ENCODE results near the gene FGF4.

The FGF4 gene

DNA sequence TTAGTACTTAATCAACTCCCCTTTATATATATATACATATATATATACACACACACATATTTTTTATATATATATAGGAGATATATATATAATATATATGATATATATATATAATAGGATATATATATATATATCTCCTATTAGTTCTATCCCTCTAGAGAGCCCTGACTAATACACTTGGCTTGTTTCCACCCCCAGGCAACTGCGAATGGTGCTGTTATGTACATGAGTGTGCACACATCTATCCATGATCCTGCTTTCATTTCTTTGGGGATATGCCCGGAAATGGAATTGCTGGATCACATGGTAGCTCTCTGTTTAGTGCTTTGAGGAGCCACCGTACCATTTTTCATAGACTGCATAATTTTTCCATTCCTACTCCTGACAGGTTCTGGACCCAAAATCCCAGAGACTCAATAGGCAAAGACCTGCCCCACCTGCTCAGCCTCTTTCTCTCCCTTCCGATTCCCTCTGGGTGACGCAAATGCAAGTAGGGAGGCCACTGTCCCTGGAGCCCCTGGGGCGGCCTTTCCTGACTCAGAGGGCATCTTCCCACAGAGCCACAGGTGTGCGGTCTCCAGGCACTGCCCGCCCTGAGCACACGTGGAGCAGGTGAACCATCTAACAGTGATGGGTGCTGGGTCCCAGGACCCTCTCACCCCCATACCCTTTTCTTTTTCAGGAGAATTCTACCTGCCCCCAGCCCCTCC lies 32.1 kb upstream of the FGF4 start:
- no peak for DNase-seq (ENCODE audit: low read depth)

DNA sequence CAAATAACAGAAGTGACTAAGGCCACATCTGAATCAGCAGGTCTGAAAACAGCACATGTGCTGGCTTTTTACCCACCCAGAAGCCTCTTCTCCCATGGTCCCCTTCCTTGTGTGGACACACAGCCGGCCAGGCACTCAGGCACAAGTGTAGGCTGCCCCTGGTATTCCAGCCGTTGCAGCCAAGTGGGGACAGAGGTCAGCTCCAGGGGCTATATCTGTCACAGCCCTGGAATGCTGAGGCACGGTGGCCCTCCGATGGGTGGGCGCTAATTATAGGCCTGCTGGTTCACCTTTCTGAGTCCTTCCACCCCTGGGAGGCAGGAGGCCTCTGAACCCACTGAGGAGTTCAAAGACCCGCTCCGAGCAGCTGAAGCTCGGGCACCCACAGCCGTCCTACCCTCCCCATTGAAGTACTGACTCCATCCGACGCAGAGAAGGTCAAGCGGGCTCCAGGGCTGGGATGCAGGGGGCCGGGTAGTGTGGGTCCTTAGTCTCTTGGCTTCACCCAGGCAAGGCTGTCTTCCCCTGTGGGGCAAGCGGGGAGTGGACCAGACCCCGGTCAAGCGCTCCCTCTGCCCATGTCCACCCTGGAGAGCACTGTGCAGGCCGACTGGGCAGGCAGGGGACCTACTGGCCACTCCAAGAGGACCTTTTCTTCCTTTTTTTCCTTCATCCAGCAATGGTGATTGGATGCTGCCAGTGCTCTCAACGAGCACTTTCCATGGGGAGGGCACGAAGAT lies 29.8 kb upstream of the FGF4 start:
- DNase-seq (ENCODE audit: low read depth), result no peak

DNA sequence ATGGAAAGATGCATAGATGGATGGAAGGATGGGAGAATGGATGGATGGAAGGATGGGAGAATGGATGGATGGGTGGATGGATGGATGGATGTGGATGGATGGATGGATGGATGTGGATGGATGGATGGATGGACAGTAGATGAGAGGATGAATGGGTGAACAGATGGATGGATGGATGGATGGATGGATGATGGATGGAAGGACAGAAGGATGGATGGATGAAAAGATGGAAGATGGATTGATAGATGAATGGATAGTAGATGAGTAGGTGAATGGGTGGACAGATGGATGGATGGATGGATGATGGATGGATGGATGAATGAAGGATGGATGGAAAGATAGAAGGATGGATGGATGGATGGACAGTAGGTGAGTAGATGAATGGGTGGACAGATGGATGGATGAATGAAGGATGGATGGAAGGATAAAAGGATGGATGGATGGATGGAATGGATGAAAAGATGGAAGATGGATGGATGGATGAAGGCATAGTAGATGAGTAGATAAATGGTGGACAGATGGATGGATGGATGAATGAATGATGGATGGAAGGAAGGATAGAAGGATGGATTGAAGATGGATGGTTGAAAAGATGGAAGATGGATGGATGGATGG lies 28.6 kb upstream of the FGF4 start:
- DNase-seq (ENCODE audit: low read depth), result no peak

DNA sequence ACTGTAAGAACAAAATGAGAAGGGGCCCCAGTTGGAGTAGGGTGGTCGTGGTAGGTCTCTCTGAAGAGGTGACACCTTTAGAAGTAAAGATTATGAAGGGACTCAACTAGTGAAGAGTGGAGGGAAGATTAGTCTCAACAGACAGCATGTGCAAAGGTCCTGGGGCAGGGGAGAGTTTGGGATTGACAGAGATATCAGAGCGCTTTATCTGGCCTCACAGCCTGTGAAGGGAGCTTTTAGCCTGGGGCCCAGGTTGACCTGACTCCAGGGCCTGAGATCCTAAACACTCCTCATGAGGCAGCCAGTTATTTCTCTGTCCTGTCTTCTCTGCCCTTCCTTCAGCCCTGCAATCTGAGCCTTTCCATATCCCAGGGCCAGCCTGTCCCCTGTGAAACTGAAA lies 27.9 kb upstream of the FGF4 start:
- DNase-seq (ENCODE audit: low read depth), result no peak

DNA sequence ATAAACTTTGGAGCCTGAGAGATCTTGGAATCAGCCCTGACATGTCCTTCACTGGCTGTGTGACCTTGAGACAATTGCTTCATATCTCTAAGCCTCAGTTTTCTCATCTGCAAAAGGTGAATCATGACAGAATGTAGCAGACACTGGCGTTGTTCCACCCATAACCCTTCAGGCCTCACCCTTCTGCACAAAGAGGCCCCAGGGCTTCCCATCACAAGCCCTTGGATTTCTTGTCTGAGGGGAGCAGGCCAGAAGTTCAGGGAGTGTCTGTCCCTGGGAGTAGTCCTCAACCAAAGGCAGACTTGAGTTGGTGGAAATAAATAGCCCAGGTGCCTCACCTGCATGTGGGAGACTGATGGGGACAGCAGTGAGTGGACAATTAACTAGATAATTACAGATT lies 27.4 kb upstream of the FGF4 start:
- no peak for DNase-seq (ENCODE audit: low read depth)

DNA sequence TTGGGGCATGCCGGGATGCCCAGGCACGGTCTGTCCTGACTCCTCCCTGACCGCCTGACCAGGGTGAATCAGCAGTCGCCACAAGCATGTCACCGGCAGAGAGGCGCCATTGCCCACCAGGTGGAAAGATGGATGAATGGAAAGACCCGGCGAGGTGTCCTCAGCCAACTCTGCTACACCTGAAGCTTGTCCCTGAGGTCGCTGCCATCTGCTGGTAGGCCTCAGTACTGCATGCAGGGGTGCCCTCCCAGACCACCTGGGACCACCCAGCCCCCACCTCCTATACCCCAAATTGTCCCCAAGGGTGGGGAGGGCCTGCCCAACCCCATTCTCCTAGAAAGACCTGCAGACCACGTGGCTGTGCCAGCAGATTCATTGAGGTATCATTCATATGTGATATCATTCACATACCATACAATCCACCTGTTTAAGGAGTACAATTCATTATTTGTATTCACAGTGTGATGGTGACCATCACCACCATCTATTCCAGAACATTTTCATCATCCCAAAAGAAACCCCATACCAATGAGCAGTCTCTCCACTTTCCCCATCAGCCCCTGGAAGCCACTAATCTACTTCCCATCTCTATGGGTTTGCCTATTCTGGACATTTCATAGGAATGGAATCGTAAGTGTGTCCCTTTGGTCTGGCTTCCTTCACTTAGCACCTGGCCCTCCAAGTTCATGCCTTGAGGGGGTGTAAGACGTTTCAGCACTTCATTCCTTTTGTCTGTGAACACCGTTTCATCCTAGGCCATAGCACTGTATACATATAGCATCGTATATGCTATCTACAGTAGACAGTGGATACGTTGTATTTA lies 26.6 kb upstream of the FGF4 start:
- no peak for DNase-seq (ENCODE audit: low read depth)

DNA sequence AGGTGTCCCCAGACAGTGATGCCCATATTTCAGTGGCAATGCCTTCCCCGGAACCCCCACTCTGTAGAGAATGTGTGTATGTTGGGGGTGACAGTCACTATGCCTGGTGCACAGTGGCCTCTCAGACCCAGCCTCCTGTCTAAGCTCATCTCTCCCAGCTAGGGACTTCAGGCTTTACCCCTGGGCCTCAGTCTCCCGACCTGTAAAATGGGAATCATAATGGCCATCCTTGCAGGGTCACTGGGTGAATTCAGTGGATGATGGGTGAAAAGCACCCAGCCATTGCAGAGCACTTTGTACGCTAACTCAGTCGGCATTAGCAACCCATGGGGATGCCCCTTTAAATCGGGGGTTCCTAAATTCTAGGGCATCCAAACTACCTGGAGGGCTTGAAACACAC lies 25.1 kb upstream of the FGF4 start:
- DNase-seq (ENCODE audit: low read depth), result no peak

DNA sequence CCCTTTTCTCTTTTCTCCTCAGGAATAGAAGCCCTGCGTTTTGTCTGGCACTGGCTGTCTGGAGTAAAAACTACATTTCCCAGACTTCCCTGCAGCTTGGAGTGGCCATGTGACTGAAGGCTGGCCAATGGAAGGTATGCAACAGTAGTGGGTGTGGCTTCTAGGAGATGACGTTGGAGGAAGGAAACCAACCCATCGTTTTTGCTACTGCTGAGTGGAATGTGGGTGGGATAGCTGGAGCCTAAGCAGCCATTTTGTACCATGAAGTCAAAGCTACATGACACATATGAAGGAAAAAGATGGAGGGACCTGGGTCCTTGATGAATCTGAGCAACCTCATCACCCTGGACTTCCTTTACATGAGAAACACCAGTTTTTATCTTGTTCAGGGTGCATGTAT lies 24.4 kb upstream of the FGF4 start:
- DNase-seq (ENCODE audit: low read depth), result no peak

DNA sequence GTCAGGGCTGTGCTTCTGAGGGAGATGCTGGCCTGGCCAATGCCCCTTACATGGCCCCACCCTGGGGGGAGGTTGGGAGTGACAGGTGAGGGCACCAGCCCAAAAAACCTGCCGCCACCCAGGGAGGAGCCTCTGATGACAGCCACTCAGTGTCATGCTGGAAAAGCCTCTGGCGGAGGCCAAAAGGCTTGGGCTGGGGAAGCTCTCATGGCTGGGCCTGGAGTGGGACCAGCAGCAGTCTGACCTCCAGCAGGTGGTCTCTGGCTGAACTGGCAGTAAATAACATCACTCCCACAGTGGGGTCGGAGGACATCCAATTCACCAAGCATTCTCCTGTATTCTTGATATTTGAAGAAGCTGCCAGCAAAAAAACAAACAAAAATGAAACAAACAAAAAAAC lies 24.0 kb upstream of the FGF4 start:
- DNase-seq (ENCODE audit: low read depth), result no peak

DNA sequence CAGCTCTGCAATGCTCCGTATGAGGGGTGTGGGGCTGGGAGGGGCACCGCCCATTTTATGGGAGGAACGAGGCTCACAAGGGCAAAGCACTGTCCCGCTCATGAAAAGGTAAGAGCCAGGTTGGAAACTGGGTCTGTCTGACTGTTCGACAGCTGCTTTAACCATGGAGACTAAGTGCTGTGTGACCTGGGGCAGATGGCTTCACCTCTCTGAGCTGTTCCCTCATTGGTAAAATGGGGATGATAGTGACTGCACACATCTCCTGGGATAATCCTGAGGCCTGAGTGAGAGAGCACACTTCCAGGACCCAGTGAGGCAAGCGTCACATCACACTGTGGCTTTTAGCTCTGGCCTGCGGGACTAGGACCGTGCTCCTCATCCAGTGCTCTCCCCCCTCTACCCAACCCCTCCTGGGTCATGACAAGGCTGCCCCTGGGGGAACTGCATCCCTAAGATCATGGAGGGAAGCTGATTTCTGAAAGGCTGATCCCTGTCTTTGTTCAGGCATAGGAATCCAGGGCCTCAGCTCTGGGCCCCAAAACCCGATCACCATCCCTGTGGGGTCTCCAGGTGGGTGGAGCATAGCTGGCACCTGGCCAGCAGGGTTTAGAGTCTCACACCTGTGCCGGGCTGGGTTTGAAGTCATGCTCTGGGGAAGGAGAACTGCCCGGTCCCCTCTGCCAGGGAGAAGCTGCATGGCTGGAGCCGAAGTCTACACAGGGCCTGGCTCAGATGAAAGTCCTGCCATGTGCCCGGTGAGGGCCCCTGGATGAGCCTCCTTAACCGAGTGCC lies 22.8 kb upstream of the FGF4 start:
- DNase-seq (ENCODE audit: low read depth), result no peak

DNA sequence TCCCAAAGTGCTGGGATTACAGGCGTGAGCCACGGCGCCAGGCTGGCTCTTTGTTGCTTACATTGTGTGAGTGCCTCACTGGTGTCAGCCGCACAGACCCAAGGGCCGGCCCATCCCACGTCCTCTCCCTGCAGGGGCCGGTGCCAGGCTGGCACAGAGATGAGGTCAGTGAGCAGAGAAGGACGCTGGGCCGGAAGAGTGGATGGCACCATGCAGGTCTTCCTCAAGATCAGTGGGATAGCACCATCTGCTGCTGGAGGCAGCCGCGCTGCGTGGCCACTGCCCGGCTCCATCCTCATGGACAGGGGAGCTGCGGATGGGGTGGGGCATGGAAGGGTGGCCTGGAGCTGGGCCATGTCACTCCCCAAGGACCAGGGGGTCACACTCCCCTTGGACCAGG lies 22.0 kb upstream of the FGF4 start:
- no peak for DNase-seq (ENCODE audit: low read depth)

DNA sequence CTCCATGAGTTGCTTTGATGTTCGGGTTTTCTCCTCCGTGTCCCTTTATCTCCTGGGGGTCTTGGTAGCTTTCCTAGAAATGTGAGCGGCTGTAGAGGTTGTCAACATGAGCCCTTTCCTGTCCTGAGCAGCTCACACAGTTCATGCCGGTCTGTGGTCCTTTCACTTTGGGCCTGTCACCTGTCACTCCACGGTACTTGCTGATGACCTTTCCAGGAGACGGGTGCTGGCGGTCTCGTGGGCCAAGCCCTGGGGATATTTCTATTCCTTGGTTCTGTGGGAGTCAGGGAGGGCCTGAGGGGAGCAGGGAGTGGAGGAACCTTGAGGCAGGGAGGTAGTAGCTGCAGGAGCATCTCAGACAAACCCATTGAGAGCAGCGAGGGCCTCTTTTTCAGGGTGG lies 20.9 kb upstream of the FGF4 start:
- DNase-seq (ENCODE audit: low read depth), result no peak

DNA sequence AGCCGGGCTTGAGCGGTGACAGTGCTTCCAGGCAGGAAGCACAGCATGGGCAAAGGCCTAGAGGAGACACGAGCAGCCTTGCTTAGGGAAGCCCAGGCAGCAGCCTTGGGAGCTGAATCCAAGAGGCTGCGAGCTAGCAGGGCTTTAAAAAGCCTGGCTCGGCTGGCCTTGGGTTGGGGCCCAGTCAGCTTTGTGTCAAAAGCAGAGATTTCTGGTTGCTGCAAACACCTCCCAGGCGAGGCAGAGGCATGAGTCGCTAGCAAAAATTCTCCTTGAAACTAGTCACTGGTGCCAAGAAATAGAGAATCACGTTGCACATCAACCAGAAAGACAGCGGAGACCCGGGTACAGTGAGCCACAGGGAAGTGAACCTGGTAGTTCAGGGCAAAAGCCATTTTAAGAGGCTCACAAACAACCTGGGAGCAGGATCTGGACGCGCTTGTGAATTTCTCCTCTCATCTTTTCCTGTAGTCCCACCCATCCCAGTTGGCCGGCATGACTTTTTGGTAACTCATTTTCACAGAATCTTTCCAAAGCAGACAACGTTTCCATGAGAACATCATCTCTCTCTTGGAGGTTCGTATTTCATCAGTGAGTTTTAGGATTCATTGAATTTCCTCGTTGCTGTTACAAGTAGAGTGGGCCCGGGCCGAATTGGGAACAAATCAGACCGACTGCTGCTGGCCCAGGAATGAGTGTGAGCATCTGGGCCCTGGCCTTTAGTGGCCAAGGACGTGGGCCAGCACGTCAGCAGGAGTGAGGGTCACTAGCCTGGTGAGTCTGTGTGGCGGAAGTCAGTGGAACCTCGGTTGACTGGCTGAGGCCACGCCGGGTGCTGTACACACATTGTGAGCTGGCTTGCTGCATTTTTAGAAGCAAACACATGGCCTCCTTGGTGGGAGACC lies 16.4 kb upstream of the FGF4 start:
- peak; percentile 33 for DNase-seq (ENCODE audit: low read depth)

DNA sequence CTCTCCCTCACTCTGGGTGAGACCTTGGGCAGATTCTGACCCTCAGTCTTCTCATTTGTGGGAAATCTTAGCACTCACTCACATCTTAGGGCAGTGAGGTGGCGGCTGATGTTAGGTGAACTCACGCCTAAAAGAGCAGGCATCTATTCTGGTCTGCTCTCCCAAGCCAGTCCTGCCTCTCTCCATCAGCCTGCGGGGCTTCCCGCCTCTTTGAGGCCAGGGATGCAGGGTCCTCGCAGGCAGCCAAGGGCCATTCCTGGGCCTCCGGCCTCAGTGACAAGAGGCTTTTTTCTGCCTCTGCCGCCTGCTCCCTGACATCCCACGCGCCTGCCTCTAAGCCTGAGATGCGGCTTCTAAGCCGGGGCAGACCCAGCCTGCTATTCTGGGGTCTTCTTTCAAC lies 13.8 kb upstream of the FGF4 start:
- no peak for DNase-seq (ENCODE audit: low read depth)

DNA sequence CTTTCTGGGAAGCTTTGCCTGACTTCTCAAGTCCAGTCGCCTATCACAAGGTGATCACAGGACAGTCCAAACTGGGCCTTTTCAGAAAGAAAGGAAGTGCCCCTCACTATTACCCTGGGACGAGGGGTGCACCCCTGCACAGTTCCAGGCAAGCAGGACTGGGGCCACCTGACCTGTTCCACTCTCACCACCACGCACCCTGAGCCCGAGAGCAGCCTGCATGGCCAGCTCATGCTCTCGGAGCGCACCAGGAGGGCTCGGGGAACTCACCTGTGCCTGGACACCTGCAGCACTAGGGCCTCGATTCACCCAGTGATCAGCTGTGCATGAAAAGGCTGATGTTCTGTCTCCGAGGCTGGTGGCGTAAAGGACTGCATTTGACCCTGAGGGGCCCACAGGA lies 12.8 kb upstream of the FGF4 start:
- no peak for DNase-seq (ENCODE audit: low read depth)

DNA sequence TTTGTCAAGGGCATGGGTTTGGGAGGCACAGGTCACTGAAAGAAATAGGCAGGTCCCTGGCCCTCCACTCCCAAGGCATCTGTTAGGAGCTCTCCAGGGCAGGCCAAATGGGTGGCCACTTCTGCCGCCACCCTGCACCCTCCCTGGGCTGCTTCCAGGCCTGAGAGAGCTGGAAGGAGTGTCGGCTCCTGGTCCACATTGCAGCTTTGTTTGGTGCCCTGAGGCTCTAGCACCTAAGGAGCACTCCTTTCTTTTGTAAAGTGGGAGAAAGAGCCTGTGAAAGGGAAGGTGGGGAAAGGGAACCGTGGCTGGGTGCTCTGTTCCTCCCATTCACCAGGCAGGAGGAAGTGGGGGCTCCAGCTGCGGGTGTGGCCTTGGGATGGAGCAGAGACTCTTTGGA lies 12.3 kb upstream of the FGF4 start:
- DNase-seq (ENCODE audit: low read depth), result no peak

DNA sequence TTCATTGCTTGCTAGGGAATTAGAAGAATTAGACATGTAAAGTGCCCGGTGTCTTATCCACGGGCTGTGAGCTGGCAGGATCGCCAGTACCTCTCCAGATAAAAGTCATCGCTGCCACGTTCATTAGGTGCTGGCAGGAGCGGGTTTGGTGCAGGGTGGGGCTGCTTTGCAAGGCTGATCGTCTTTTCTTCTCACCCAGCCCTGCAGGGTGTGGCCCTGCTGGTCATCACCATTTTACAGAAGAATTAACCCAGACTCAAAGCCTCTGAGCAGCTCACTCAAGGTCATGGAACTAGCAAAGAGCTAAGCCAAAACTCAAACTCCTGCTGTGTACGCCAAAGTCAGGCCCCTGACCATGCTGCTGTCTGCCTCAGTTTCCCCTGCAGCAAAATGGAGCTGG lies 6.1 kb upstream of the FGF4 start:
- DNase-seq (ENCODE audit: low read depth), result no peak

DNA sequence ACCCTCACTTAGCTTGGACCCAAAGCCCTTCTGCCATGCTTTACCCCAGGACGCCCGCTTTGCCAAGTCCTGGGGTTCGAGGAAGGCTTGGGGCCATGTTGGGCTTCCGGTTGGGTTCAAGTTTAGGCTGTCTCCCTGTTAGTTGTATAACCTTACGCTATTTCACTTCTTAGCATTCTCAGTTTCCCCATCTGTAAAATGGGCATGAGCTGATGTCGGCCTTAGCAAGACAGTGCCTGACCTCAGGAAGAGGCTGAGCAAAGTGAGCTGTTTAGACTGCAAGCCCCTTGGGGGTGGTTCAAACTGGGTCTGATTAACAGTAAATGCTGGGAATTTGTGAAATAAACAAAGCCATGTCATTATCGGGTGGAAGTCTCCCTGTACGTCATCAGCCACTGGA lies 3.2 kb upstream of the FGF4 start:
- no peak for DNase-seq (ENCODE audit: low read depth)

DNA sequence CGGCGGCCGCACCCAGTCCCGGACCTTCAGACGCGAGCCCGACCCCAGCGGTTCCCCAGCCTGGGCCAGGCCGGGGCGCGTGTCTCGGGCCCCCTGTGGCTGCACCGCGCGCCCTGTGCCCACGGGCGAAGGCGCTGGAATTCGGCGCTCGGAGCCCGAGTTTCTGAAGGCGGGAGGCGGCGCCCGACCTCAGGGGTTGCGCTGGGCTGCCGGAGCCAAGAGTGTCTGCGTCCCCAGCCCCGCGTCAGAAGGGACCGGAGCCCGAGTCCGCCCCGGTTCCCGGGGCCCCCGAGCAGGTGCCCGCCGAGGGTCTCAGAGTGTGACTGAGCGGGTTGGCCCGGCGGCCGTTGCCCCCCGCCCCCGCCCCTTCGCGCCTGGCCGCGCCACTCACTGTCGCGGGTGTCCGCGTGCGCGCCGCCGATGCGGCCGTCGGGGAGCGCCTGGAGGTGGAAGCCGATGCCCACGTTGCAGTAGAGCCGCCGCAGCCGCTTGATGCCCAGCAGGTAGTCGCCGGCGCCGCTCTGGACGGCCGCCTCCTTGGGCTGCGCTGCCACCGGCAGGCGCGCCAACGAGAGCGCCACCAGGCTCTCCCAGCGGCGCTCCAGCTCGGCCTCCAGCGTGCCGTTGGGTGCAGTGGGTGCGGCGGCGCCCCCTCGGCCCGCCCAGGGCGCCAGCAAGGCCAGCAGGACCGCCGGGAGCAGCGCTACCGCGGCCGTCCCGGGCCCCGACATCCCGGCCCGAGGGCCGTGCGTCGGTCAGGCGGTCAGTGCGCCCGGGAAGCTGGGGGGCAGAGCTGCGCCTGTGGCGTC lies 583 bp downstream of the FGF4 start:
- DNase-seq (ENCODE audit: low read depth), result no peak

Measured in fibroblast of gingiva (primary cell).